Duodenal mucosa (tissue), 2 donors: Measurements from ENCODE around the gene TMX1.
A peak's percentile ranks its signal among the peaks of the same experiment; 100 is the strongest.
"Not testable (repeated sequence)": the region's sequence is repeated elsewhere in the genome, so short reads cannot be mapped to it uniquely, and the experiment has no call there.

ENCODE experiments used
- H3K27ac ChIP-seq: one replicate; pipeline ENCODE4 v1.7.0; 2013; ENCODE audit warnings: low read depth, low read length
- H3K27me3 ChIP-seq, 2 donors: one replicate each; pipeline ENCODE4 v1.7.0; 2013; ENCODE audit warnings: low read length in 2 of 2, control low read depth in 1 of 2; ENCODE audit not compliant: insufficient read depth in 2 of 2, control insufficient read depth in 1 of 2
- H3K36me3 ChIP-seq, 2 donors: one replicate each; pipeline ENCODE4 v1.7.0; 2013; ENCODE audit warnings: low read length in 2 of 2, control low read depth in 1 of 2; ENCODE audit not compliant: insufficient read depth in 2 of 2, control insufficient read depth in 1 of 2
- H3K4me1 ChIP-seq, 2 donors: one replicate each; pipeline ENCODE4 v1.7.0; 2013; ENCODE audit warnings: low read length in 2 of 2, control low read depth in 1 of 2; ENCODE audit not compliant: insufficient read depth in 2 of 2, control insufficient read depth in 1 of 2
- H3K4me3 ChIP-seq, 2 donors: one replicate each; pipeline ENCODE4 v1.7.0; 2013; ENCODE audit warnings: low read length in 2 of 2, low read depth in 1 of 2
- H3K9ac ChIP-seq, 2 donors: one replicate each; pipeline ENCODE4 v1.7.0; 2013; ENCODE audit warnings: low read length in 2 of 2, low read depth in 1 of 2
- H3K9me3 ChIP-seq, 2 donors: one replicate each; pipeline ENCODE4 v1.7.0; 2013; ENCODE audit warnings: low read length in 2 of 2, control low read depth in 1 of 2; ENCODE audit not compliant: control insufficient read depth in 1 of 2

The TMX1 gene

DNA sequence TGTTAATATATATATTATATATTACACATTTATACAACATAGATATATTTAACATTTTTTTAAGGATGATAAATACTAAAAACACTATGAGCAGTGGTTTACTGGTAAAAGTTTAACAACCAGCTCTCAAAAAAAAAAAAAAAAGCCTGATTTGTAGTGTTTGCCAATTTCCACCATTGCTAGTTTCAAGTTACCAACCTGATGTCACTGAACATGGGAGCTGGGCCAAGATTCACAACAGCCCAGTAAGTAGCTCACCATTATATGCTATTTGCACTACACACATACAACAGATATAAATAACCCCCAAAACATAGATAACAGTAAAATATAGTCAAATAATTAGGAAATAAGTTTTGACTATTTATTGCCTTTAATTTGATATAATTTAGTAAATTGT lies 28.9 kb upstream of the TMX1 start:
- H3K9ac ChIP-seq = no peak overlapping the region

DNA sequence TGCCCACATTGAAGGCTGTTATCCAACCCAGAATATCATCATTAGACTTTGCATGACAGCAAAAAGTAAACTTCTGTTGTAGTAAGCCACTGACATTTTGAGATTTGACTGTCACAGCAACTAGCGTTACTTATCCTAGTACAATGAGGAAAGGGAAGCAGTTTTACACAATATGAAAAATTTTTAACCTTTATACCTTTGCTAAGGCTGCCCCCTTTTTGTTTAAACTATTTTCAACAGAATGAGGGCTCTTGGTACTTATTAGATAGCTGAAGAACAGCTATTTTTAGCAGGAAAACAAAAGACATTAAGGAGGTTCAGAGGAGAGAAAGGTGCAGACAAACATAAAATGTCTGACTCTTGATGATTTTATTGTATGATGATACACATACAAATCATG lies 23.4 kb upstream of the TMX1 start:
- Histone ChIP-seq H3K27ac (no peak overlapping the region), H3K9me3 (no peaks in the 10 kb centered on the region), H3K9ac (no peak overlapping the region), H3K4me1 (no peaks in the 10 kb centered on the region), H3K4me3 (no peak overlapping the region), H3K27me3 (no peaks in the 10 kb centered on the region), H3K36me3 (no peaks in the 10 kb centered on the region)

More for the DNA sequence above, 28.9 kb upstream of the TMX1 start:
- Histone ChIP-seq H3K36me3 (no peaks in the 10 kb centered on the region), H3K4me1 (no peaks in the 10 kb centered on the region), H3K4me3 (no peak overlapping the region), H3K27me3 (no peaks in the 10 kb centered on the region), H3K9me3 (no peaks in the 10 kb centered on the region), H3K27ac (no peak overlapping the region)

- Histone ChIP-seq H3K9ac (no peak overlapping the region), H3K4me3 (no peak overlapping the region), H3K36me3 (no peaks in the 10 kb centered on the region)
These were observed 20.3 kb upstream of the TMX1 start for GRCh38 chr14:51219473-51220448.

GRCh38 chr14:51223463-51223862 lies 16.6 kb upstream of the TMX1 start:
- H3K36me3 ChIP-seq, H3K27me3 ChIP-seq, H3K4me3 ChIP-seq: not testable (repeated sequence)

More at GRCh38 chr14:51219473-51220448, 20.3 kb upstream of the TMX1 start:
- no peaks in the 10 kb centered on the region for H3K4me1 ChIP-seq
- no peak overlapping the region for H3K27ac ChIP-seq
- peaks cover 0 to 3% of the 10 kb centered on the region in 2 donors for H3K9me3 ChIP-seq
- no peaks in the 10 kb centered on the region for H3K27me3 ChIP-seq

DNA sequence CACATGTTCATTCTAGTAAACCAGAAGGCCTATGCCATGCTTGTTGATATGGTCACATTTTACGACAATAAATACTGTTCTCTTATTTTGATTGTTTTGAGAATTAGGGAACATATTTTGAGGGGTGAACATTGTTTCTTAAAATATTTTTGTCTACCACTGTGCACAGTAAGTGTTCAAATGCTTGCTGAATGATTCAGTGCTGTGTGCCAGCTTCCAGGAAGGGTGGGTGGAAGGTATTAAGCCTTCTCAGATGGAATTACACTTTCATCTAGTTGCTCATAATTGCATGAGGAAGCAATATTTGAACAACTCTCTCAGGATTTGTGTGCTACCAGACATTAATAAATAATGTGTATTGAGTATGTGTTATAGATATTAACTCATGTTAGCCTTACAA lies 15.5 kb upstream of the TMX1 start:
- H3K27ac ChIP-seq = no peak overlapping the region
- H3K4me3 ChIP-seq = no peak overlapping the region
- H3K27me3 ChIP-seq = no peaks in the 10 kb centered on the region
- H3K36me3 ChIP-seq = no peaks in the 10 kb centered on the region
- no peak overlapping the region for H3K9ac ChIP-seq
- H3K9me3 ChIP-seq = peaks cover 0 to 3% of the 10 kb centered on the region in 2 donors
- H3K4me1 ChIP-seq = no peaks in the 10 kb centered on the region

More at GRCh38 chr14:51223463-51223862, 16.6 kb upstream of the TMX1 start:
- not testable (repeated sequence) for H3K27ac ChIP-seq, H3K9ac ChIP-seq, H3K9me3 ChIP-seq, H3K4me1 ChIP-seq

DNA sequence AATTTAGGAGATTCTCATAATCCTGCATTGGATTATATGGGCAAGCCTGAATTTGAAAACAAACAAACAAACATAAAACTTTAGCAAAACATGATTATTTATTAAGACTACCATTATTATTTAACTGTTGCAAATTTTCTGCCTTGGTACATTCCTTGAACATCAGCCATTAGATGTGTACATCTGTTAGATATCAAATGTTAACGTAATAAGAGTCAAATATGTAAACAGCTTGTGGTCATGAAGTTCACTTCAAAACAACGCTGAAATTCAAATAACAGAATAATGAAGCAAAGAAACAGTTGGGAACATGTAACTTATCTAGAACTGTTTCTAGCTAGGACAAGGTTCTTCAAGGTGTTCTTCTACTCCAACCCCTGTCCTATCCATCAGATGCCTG lies 14.3 kb upstream of the TMX1 start:
- H3K4me1 ChIP-seq = no peaks in the 10 kb centered on the region
- H3K27me3 ChIP-seq = no peaks in the 10 kb centered on the region
- H3K9me3 ChIP-seq = peaks cover 0 to 3% of the 10 kb centered on the region in 2 donors
- H3K4me3 ChIP-seq = no peak overlapping the region
- no peaks in the 10 kb centered on the region for H3K36me3 ChIP-seq
- no peak overlapping the region for H3K27ac ChIP-seq
- no peak overlapping the region for H3K9ac ChIP-seq

DNA sequence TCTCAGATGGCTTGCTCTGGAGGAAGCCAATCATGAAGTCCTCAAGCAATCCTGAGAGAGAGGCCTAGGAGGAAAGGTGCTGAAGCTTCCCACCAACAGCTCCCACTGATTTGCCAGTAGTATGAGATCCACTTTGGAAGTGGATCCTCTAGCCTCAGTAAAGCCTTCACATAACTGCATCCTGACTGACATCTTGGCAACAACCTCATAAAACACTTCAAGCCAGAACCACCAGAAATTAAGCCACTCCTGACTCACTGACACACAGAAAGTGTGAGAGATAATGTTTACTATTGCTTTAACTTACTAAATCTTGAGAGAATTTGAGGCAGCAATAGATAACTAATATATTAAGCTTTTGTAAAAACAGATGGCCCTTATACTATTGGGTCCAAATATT lies 11.7 kb upstream of the TMX1 start:
- Histone ChIP-seq H3K9me3 (no peaks in the 10 kb centered on the region), H3K4me3 (no peak overlapping the region), H3K9ac (no peak overlapping the region), H3K36me3 (no peaks in the 10 kb centered on the region), H3K4me1 (no peaks in the 10 kb centered on the region), H3K27me3 (no peaks in the 10 kb centered on the region), H3K27ac (no peak overlapping the region)

DNA sequence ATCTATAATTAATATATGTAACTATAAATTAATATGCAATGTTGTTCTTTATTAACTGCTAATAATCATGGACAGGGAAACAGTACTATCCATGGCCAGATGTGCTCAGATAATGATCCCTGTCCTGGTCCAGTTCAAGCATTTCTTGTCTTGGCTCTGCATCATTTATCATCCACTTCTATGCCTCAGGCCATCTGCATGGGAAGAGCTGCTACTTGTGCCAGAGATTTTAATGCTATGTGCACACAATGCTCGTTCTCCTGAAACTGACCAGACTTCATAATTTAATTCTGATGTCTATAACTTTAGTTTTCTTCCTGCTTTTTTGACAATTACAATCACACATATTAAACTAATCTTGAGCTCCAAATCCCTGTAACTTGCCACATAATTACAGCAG lies 11.2 kb upstream of the TMX1 start:
- Histone ChIP-seq H3K4me3 (no peak overlapping the region), H3K27me3 (no peaks in the 10 kb centered on the region), H3K4me1 (no peaks in the 10 kb centered on the region), H3K9me3 (no peaks in the 10 kb centered on the region), H3K36me3 (no peaks in the 10 kb centered on the region), H3K9ac (no peak overlapping the region), H3K27ac (no peak overlapping the region)

- Histone ChIP-seq H3K27ac (no peak overlapping the region), H3K9ac (no peak overlapping the region), H3K4me3 (no peak overlapping the region), H3K36me3 (no peaks in the 10 kb centered on the region), H3K9me3 (no peaks in the 10 kb centered on the region), H3K27me3 (no peaks in the 10 kb centered on the region), H3K4me1 (peaks cover 0 to 5% of the 10 kb centered on the region in 2 donors)
These were observed 3.7 kb upstream of the TMX1 start for GRCh38 chr14:51236314-51236713.

DNA sequence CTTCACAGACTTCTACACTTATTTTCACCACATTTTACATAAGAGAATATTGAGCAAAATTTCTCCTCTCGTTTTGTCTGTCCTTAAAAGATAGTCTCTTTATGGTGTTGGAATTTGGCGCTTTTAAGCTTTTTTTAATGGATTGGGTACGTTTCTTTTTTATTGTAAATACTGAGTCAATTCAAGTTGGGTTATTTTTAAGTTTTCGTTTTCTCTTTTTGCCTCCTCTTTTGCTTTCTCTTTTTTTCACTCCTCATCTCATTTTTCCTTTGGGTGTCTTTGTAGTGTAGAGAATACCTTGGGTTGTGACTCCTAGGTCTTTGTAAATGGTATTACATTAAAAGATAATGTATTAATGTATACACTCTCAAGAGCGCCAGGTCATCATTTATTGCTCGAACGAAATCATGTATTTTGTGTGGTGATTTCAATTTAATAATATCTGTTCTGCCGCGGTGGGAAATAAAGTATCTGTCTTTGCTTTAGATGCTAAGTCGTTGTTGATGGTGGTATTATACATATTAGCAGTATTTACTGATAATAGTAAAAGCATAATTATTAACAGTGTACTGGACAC lies 845 bp downstream of the TMX1 start:
- Histone ChIP-seq H3K36me3 (peaks cover 4 to 5% of the 10 kb centered on the region in 2 donors), H3K27ac (no peak overlapping the region), H3K4me1 (peaks cover 6 to 8% of the 10 kb centered on the region in 2 donors), H3K27me3 (no peaks in the 10 kb centered on the region), H3K9me3 (no peaks in the 10 kb centered on the region), H3K9ac (peak overlapping the region; percentile 94 to 97), H3K4me3 (peak overlapping the region; percentile 95 to 100)
